Kidney glomerular epithelial cell (primary cell): ENCODE results near the gene GSTO1.

Experiments used
- DNase-seq: peaks from one replicate; lab custom pipeline; 2025; lab: John Stamatoyannopoulos, UW

GSTO1 gene

GRCh38 chr10:104251443-104251842 lies 3.2 kb upstream of the GSTO1 start:
- DNase-seq: no peak

- DNase-seq: no peak
These were observed 2.3 kb upstream of the GSTO1 start for GRCh38 chr10:104252368-104252767.

GRCh38 chr10:104253106-104253505 lies 1.6 kb upstream of the GSTO1 start:
- no peak for DNase-seq

DNA sequence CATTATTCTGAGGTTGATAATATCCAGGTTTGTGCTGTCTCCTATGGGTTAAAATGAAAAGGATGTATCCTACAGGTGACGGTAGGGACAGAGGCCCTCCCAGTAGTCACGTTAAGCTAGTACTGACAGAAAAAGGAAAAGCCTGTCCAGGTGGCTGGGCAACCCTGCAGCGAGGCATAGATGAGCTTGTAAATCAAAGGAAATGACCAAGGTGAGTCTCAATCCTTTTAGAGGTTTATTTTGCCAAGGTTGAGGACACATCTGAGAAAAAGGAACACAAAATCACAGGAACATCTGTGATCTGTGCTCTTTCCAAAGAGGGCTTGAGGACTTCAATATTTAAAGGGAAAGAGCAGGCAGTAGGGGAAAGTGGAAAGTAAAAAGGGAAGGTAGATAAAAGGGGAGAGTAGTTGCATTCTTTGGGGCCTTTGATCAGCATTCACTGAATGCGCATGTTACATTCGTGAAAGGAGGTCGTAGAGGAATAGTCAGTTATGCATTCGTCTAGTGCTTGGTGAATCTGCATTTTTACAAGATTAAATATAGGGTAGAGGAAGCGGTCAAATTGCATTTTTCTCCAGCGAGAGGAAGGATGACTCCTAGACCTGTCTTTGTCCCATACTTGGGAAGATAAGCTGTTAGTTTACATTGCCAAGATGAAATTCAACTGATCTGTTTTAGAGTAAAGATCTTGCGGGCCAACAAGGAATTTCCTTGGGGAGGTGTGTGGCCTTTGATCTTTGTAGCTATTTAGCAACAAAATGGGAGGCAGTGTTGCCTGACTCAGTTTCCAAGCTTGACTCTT lies 884 bp upstream of the GSTO1 start:
- DNase-seq: no peak

GRCh38 chr10:104255311-104255981 lies 754 bp downstream of the GSTO1 start:
- peak; percentile 47 for DNase-seq

- peak; percentile 9 for DNase-seq
These were observed 1.8 kb downstream of the GSTO1 start for GRCh38 chr10:104256335-104256961.

GRCh38 chr10:104257235-104257634 lies 2.5 kb downstream of the GSTO1 start:
- no peak for DNase-seq

DNA sequence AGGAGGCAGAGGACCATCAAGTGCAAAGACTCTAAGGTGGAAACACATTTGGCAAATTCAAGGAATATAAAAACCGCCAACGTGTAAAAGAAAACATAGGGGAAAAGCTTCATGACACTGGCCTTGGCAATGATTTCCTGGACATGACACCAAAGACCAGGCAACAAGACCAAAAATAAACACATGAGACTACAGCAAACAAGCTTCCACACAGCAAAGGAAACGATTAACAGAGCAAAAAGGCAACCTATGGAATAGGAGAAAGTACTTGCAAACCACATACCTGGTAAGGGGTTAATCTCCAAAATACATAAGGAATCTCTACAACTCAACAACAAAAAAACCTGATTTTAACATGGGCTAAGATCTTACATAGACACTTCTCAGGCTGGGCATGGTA lies 3.5 kb downstream of the GSTO1 start:
- DNase-seq: no peak

GRCh38 chr10:104259456-104259855 lies 4.8 kb downstream of the GSTO1 start:
- DNase-seq: no peak

GRCh38 chr10:104259999-104260774 lies 5.5 kb downstream of the GSTO1 start:
- no peak for DNase-seq

GRCh38 chr10:104260775-104261115 lies 6.1 kb downstream of the GSTO1 start:
- DNase-seq: peak; percentile 2

- no peak for DNase-seq
These were observed 7.4 kb downstream of the GSTO1 start for GRCh38 chr10:104262055-104262454.

DNA sequence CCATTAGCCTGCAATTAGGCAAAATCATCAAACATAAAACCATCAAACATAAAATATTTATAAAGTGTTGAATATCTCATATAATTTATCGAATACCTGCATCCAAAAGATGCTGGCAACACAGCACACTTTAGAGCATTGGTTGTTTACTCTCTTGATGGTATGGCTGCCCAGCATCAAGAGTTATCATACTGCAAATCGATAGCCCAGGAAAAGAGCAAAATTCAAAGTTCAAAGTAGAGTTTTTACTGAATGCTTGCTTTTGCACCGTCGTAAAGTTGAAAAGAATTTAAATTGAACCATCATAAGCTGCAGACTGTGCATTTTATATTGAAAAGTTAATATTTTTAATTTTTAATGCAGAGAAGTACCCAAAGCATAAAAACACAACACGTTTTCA lies 10.1 kb downstream of the GSTO1 start:
- DNase-seq: no peak

DNA sequence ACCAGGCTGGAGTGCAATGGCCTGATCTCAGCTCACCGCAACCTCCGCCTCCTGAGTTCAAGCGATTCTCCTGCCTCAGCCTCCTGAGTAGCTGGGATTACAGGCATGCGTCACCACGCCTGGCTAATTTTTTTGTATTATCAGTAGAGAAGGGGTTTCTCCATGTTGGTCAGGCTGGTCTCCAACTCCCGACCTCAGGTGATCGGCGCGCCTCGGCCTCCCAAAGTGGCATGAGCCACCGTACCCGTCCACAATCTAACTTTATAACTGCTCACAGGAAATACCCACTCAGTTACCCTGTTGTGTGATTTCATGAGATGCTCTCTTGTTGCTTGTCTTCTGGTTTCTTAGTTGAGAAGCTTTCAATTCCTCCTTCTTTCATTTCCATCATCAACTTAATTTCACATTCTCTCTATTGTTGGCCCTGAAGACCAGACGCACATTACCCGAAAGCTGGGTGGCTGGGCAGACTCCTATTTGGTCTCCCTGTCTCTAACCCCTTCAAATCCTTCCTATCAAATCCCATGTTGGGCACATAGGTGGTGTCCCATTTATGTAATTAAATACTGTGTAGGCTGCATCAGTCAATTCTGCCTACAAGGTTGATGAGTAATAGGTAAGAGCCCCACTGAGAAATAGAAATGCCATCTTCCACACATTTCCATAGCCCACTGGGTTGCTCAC lies 13.2 kb downstream of the GSTO1 start:
- DNase-seq: peak; percentile 1

DNA sequence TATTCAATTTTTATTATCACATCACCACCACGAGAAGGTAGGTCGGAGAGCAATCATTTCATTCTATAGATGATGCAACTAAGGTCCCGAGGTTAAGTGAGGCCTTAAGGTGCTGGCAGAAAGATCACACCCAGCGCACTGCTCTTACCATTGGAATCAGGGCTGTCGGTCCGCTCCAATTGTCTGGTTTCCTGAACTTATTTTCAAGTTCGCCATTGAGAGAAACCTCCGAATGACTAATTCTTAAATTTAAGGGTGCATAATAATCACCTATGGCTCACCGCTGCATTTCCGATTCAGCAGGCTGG lies 13.7 kb downstream of the GSTO1 start:
- DNase-seq: no peak

DNA sequence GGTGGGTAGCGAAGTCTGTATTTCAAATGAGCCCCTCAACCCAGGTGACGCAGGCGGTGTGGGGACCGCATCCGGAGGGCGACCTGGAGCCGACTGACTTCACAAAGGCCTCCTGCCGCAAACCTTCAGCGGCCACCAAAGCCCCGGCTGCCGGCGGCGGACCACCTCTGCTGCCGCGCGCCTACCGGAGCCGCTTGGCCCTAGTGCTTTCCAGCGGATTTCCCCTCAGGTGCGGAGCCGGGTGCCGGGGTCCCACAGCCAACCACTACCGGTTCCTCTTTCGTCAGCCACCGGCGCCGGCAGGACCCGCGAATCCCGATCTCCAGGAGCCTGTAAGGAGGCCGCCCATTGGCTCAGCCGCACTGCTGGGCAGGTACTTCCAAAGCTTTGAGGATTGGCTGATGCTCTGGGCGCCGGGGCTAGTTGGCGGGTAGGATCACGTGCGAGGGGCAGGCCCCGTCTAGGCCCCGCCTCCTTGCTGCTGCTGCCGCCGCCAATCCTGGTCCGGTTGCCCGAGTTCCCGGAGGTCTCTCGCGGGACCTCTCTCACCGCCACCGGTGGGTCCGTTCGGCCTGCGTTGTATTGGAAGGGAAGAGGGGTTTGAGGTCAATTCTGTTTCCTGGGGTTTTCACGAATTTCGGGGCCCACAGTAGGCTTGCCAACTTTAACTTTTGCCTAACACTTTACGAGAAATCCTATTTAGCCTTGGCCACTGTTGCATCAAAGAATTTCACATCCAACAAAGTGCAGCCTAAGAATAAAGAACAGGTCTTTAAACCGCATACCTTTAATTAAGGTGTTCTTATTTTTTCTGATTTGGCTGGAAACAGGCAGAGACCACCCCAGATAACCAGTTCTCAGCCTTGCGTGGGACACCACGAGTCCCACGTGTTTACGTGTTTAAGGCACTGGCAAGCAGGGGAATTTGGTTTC lies 14.3 kb downstream of the GSTO1 start, which contains the start of gene GSTO2:
Gene GSTO2, plus strand, starts transcription at position 472 of the 933 bp plus-strand sequence. CDS start 5,732 bp downstream, outside the sequence.
- DNase-seq: peak; percentile 98

GRCh38 chr10:104273286-104273685 lies 18.6 kb downstream of the GSTO1 start:
- DNase-seq: no peak

DNA sequence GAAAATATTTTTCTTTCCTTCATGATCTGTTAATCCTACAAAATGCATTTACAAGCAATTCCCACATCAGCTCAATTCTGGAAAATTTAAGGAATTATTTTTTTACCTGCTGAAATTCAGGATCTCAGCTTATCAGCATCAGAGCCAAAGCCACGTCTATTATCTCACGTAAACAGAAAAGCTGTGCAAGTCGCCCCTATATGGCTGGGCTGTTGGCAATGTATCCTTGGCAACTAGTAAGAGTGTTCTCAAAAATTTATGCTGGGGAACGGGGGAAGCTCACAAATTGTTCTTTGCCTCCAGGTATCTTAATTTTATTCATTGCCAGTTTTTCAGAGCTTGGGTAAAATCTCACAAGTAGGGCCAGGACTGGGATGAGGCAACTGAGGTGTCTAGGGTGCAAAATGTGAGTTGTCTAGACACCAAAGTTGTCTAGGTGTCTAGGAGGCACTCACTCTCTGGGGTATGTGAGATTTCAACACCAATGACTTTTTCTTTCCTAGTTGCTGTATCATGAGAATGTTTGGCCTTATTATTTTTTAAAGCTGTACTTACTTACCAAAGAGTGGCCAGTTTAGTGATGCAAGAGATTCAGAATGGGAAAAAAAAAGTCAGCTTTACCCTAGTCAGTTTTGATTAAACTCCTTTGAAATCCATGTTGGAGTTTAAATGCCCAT lies 19.3 kb downstream of the GSTO1 start:
- DNase-seq: no peak

GRCh38 chr10:104274762-104275721 lies 20.4 kb downstream of the GSTO1 start:
- DNase-seq: peak; percentile 42
